A549 treated with CpdA at 1 μM for 4 hours (cell line): ENCODE measurements around the gene LSAMP. TPM values are rescaled to one million over a fixed set of nuclear protein-coding genes. Genes with fewer than 3 reads are reported as not detected.

Experiments
- total RNA-seq: library from RNA; stranded (reverse); fragments of 200-300 nt; extraction: Qiagen RNA extraction; gene quantifications from 5 replicates; pipeline ENCODE4 v1.2.3, GENCODE V29; 2022; ENCODE audit warnings: low read depth

Gene LSAMP
- total RNA-seq: 0.06 to 0.30 TPM (median 0.08 TPM) in 5 replicates

GRCh38 chr3:116445311-116445841, at the start of gene LSAMP:
LSAMP (minus strand) TSS chr3:116445487.

